Measurements from ENCODE around the gene PPP4R3B.

PPP4R3B gene

GRCh38 chr2:55618275-55619055 is 1.0 kb upstream of the PPP4R3B start:
- TF ChIP-seq SNAI2 (CRISPR knock-in tag; IDR thresholded peaks at IDR 0.05) (no peak), TCF4 (CRISPR knock-in tag; IDR thresholded peaks at IDR 0.05; ENCODE audit: borderline replicate concordance) (no peak), ESRRG (CRISPR knock-in tag; IDR thresholded peaks at IDR 0.05) (no peak), ZNF8 (CRISPR knock-in tag; IDR thresholded peaks at IDR 0.05) (no peak)
- ATAC-seq, result peak; percentile 52

GRCh38 chr2:55618025-55618274 is 528 bp upstream of the PPP4R3B start:
- TF ChIP-seq ZNF565 (CRISPR knock-in tag; conservative IDR thresholded peaks at IDR 0.05; ENCODE audit: low read depth) (no peak), ZFP3 (CRISPR knock-in tag; IDR thresholded peaks at IDR 0.05) (0 out of 2 replicates have a peak, but pooled peaks have one; percentile 17)
- no peak for ATAC-seq

- ATAC-seq, result peak; percentile 34
- TF ChIP-seq POU6F1 (CRISPR knock-in tag; IDR thresholded peaks at IDR 0.05; ENCODE audit: borderline replicate concordance, low read depth) (no peak), SNAI2 (CRISPR knock-in tag; IDR thresholded peaks at IDR 0.05) (no peak), PATZ1 (CRISPR knock-in tag; IDR thresholded peaks at IDR 0.05; ENCODE audit: borderline replicate concordance) (no peak), CSDC2 (CRISPR knock-in tag; IDR thresholded peaks at IDR 0.05) (no peak), ZNF8 (CRISPR knock-in tag; IDR thresholded peaks at IDR 0.05) (no peak), BACH2 (CRISPR knock-in tag; IDR thresholded peaks at IDR 0.05; ENCODE audit: borderline replicate concordance) (no peak), TSHZ2 (CRISPR knock-in tag; IDR thresholded peaks at IDR 0.05) (no peak), ZFP30 (CRISPR knock-in tag; IDR thresholded peaks at IDR 0.05) (no peak), ZNF565 (CRISPR knock-in tag; conservative IDR thresholded peaks at IDR 0.05; ENCODE audit: low read depth) (no peak), ARNTL (CRISPR knock-in tag; IDR thresholded peaks at IDR 0.05; ENCODE audit: borderline replicate concordance, low read depth) (no peak), PPARA (CRISPR knock-in tag; IDR thresholded peaks at IDR 0.05; ENCODE audit: borderline replicate concordance) (no peak), ZC3H10 (CRISPR knock-in tag; IDR thresholded peaks at IDR 0.05) (no peak), TCF4 (CRISPR knock-in tag; IDR thresholded peaks at IDR 0.05; ENCODE audit: borderline replicate concordance) (no peak), RARB (CRISPR knock-in tag; IDR thresholded peaks at IDR 0.05) (no peak), ISL1 (CRISPR knock-in tag; IDR thresholded peaks at IDR 0.05) (no peak), ESRRG (CRISPR knock-in tag; IDR thresholded peaks at IDR 0.05) (no peak), GLIS3 (CRISPR knock-in tag; IDR thresholded peaks at IDR 0.05) (no peak), TOX (CRISPR knock-in tag; IDR thresholded peaks at IDR 0.05; ENCODE audit: borderline replicate concordance) (no peak), ZNF70 (CRISPR knock-in tag; IDR thresholded peaks at IDR 0.05) (no peak)
Measured at GRCh38 chr2:55616551-55617174, 759 bp downstream of the PPP4R3B start.

GRCh38 chr2:55611997-55612396 is 5.4 kb downstream of the PPP4R3B start:
- no peak for ATAC-seq
- no peak for TF ChIP-seq SNAI2 (CRISPR knock-in tag; IDR thresholded peaks at IDR 0.05)
- no peak for TF ChIP-seq ZFP30 (CRISPR knock-in tag; IDR thresholded peaks at IDR 0.05)
- no peak for TF ChIP-seq PPARA (CRISPR knock-in tag; IDR thresholded peaks at IDR 0.05; ENCODE audit: borderline replicate concordance)
- TF ChIP-seq ZNF565 (CRISPR knock-in tag; conservative IDR thresholded peaks at IDR 0.05; ENCODE audit: low read depth), result no peak
- no peak for TF ChIP-seq GLIS3 (CRISPR knock-in tag; IDR thresholded peaks at IDR 0.05)
- no peak for TF ChIP-seq BACH2 (CRISPR knock-in tag; IDR thresholded peaks at IDR 0.05; ENCODE audit: borderline replicate concordance)
- no peak for TF ChIP-seq CSRNP3 (CRISPR knock-in tag; IDR thresholded peaks at IDR 0.05)
- no peak for TF ChIP-seq TCF4 (CRISPR knock-in tag; IDR thresholded peaks at IDR 0.05; ENCODE audit: borderline replicate concordance)
- TF ChIP-seq OSR1 (CRISPR knock-in tag; IDR thresholded peaks at IDR 0.05), result no peak
- TF ChIP-seq PATZ1 (CRISPR knock-in tag; IDR thresholded peaks at IDR 0.05; ENCODE audit: borderline replicate concordance), result no peak
- no peak for TF ChIP-seq TOX (CRISPR knock-in tag; IDR thresholded peaks at IDR 0.05; ENCODE audit: borderline replicate concordance)
- TF ChIP-seq POU6F1 (CRISPR knock-in tag; IDR thresholded peaks at IDR 0.05; ENCODE audit: borderline replicate concordance, low read depth), result no peak
- no peak for TF ChIP-seq ZNF8 (CRISPR knock-in tag; IDR thresholded peaks at IDR 0.05)

All from SK-N-SH treated with all-trans-retinoic acid at 6 μM for 48 hours (cell line).